GM12878 (cell line): ENCODE measurements around the gene MOB2. TPM values are rescaled to one million over a fixed set of nuclear protein-coding genes. Genes with fewer than 3 reads are reported as not detected.

Source experiments
- ATAC-seq: fragments of 200-7000 bp; cut with Tn5 transposase; 3 replicates; pipeline ENCODE4 v1.9.1; 2020; ENCODE audit warnings: mild to moderate bottlenecking, moderate library complexity
- BruUV-seq: library from RNA; stranded (reverse); fragments of 400-500 nt; replicated peaks from 2 replicates; lab custom pipeline; 2021; lab: Mats Ljungman, UMichigan
- CTCF ChIA-PET: fragments of 300-600 bp; sonication (Branson Sonifier 250); formaldehyde crosslinking; extraction: SDS; loops from one replicate; lab custom pipeline; 2021; ENCODE audit warnings: inconsistent platforms; lab: Yijun Ruan, JAX
- POLR2A ChIA-PET: fragments of 350-600 bp; formaldehyde crosslinking; extraction: SDS; loops from one replicate; lab custom pipeline; 2021; ENCODE audit warnings: inconsistent platforms; lab: Charles Lee
- RAD21 ChIA-PET: fragments of 300-600 bp; sonication (Branson Sonifier 250); formaldehyde crosslinking; loops from one replicate; lab custom pipeline; 2023; ENCODE audit warnings: antibody characterized with exemption; ENCODE audit not compliant: unreplicated experiment; lab: Charles Lee
- SMC1A ChIA-PET: fragments of 300-600 bp; sonication (Branson Sonifier 250); formaldehyde crosslinking; loops from one replicate; lab custom pipeline; 2023; ENCODE audit not compliant: unreplicated experiment, uncharacterized antibody; lab: Charles Lee
- DNase-seq: peaks from one replicate; pipeline ENCODE4 v3.0.0-alpha.2; 2011; ENCODE audit warnings: low read depth, low spot score
- FAIRE-seq: peaks from 3 replicates; lab custom pipeline; 2011; peaks lifted over from hg19 to GRCh38; lab: Jason Lieb, UNC
- H2AFZ ChIP-seq: 2 replicates; pipeline ENCODE4 v1.6.0; 2011; ENCODE audit warnings: low read depth, low read length, control low read depth; ENCODE audit not compliant: control insufficient read depth
- H3K27ac ChIP-seq: 2 replicates; pipeline ENCODE4 v1.5.1; 2011; ENCODE audit warnings: control low read depth; ENCODE audit not compliant: control insufficient read depth, insufficient read depth
- H3K27me3 ChIP-seq, 2 experiments: replicated peaks in 1 of 2; 2 replicates each; pipeline versions ENCODE4 v1.6.0 to v1.6.1; 2011; ENCODE audit warnings: low read length in 1 of 2; ENCODE audit not compliant: control insufficient read depth in 2 of 2, insufficient read depth in 2 of 2
- H3K36me3 ChIP-seq, 2 experiments: 2 replicates each; pipeline ENCODE4 v1.5.1; 2011; ENCODE audit warnings: low read length in 1 of 2; ENCODE audit not compliant: control insufficient read depth in 2 of 2, insufficient read depth in 2 of 2
- H3K4me1 ChIP-seq: 2 replicates; pipeline ENCODE4 v1.6.1; 2011; ENCODE audit warnings: mild to moderate bottlenecking, low read length, moderate library complexity, mixed read lengths; ENCODE audit not compliant: control insufficient read depth, insufficient read depth
- H3K4me2 ChIP-seq: 2 replicates; pipeline ENCODE4 v1.6.0; 2011; ENCODE audit warnings: control low read depth; ENCODE audit not compliant: control insufficient read depth, insufficient read depth
- H3K4me3 ChIP-seq: fragments of 200-600 bp; sonication (generic); 2 replicates; pipeline ENCODE4 v1.5.1; 2016
- H3K79me2 ChIP-seq: 2 replicates; pipeline ENCODE4 v1.6.0; 2011; ENCODE audit warnings: low read length; ENCODE audit not compliant: control insufficient read depth, insufficient read depth
- H3K9ac ChIP-seq: 2 replicates; pipeline ENCODE4 v1.8.0; 2011; ENCODE audit warnings: low read length, control low read depth, mixed read lengths; ENCODE audit not compliant: control insufficient read depth, insufficient read depth
- H3K9me3 ChIP-seq: replicated peaks from 3 replicates; pipeline ENCODE4 v1.5.1; 2011; ENCODE audit warnings: mild to moderate bottlenecking, low read length; ENCODE audit not compliant: control insufficient read depth, insufficient read depth
- H4K20me1 ChIP-seq: 2 replicates; pipeline ENCODE4 v1.6.0; 2011; ENCODE audit not compliant: control insufficient read depth, insufficient read depth
- WGBS: methylation state at CpG from one replicate; pipeline ENCODE4 v1.1.6; 2016; ENCODE audit warnings: low lambda C conversion rate; ENCODE audit not compliant: insufficient replicate concordance, insufficient coverage; ENCODE audit errors: missing lambda C conversion rate; 5-methylcytosine and 5-hydroxymethylcytosine counted together
- in situ Hi-C: fragments of 300-500 bp; cut with MboI; formaldehyde crosslinking; loops from 9 replicates; pipeline ENCODE4 v1.14.3; 2018; ENCODE audit warnings: mixed read lengths
- intact Hi-C: fragments of 100-400 bp; cut with micrococcal nuclease; formaldehyde crosslinking; loops from one replicate; pipeline ENCODE4 v1.14.2; 2022; ENCODE audit not compliant: unreplicated experiment
- polyA plus RNA-seq, 11 experiments: library from polyadenylated mRNA; depleted of rRNA in 4 of 11; unstranded in 6 of 11; stranded (reverse) in 5 of 11; fragments of >200 nt; fragmentation: Nextera tagmentation in 4 of 11; fragmentation: Illumina TruSeq in 1 of 11; extraction: Ambion mirVana in 4 of 11; extraction: Trizol in 1 of 11; gene quantifications; 1 replicate in 1 of 11; 2 replicates in 10 of 11; pipeline versions ENCODE4 v1.2.1 to v1.2.3, GENCODE V29; 2011 to 2016; ENCODE audit warnings: inconsistent platforms in 2 of 11, missing spikeins in 2 of 11, low read depth in 1 of 11
- total RNA-seq, 4 experiments: library from RNA; depleted of rRNA in 3 of 4; stranded (reverse); fragments of >200 nt in 3 of 4; fragmentation: Illumina TruSeq in 1 of 4; extraction: Trizol in 1 of 4; gene quantifications; 2 replicates each; pipeline versions ENCODE4 v1.2.1 to v1.2.3, GENCODE V29; 2013 to 2021
- TF ChIP-seq, protein P1 (sequence below): fragments of 450-650 bp; IDR thresholded peaks from 2 replicates; pipeline ENCODE4 v1.6.1; 2017; ENCODE audit warnings: mild to moderate bottlenecking, moderate library complexity

MOB2 gene
- total and polyA plus RNA-seq, 10 of the 15 experiments (the other 5 are each of a cell fraction or from before 2014, with no cell fraction given): 0.10 to 34.6 (median 15.5) TPM

- no peak for FAIRE-seq
- no peak for DNase-seq
- in situ Hi-C loops (no loop called here), intact Hi-C loops (no loop called here)
- H2AFZ ChIP-seq: no peak overlapping the region
- no peaks in the 10 kb centered on the region for H3K27me3 ChIP-seq
- no peaks in the 10 kb centered on the region for H3K4me1 ChIP-seq
- POLR2A ChIA-PET: no interaction called here
- TF ChIP-seq, protein P1, sequence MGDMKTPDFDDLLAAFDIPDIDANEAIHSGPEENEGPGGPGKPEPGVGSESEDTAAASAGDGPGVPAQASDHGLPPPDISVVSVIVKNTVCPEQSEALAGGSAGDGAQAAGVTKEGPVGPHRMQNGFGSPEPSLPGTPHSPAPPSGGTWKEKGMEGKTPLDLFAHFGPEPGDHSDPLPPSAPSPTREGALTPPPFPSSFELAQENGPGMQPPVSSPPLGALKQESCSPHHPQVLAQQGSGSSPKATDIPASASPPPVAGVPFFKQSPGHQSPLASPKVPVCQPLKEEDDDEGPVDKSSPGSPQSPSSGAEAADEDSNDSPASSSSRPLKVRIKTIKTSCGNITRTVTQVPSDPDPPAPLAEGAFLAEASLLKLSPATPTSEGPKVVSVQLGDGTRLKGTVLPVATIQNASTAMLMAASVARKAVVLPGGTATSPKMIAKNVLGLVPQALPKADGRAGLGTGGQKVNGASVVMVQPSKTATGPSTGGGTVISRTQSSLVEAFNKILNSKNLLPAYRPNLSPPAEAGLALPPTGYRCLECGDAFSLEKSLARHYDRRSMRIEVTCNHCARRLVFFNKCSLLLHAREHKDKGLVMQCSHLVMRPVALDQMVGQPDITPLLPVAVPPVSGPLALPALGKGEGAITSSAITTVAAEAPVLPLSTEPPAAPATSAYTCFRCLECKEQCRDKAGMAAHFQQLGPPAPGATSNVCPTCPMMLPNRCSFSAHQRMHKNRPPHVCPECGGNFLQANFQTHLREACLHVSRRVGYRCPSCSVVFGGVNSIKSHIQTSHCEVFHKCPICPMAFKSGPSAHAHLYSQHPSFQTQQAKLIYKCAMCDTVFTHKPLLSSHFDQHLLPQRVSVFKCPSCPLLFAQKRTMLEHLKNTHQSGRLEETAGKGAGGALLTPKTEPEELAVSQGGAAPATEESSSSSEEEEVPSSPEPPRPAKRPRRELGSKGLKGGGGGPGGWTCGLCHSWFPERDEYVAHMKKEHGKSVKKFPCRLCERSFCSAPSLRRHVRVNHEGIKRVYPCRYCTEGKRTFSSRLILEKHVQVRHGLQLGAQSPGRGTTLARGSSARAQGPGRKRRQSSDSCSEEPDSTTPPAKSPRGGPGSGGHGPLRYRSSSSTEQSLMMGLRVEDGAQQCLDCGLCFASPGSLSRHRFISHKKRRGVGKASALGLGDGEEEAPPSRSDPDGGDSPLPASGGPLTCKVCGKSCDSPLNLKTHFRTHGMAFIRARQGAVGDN: no peak
- H3K79me2 ChIP-seq: no peaks in the 10 kb centered on the region
- H3K9me3 ChIP-seq: no peaks in the 10 kb centered on the region
- no peak for ATAC-seq
- RAD21 ChIA-PET: no interaction called here
- BruUV-seq: no TSS peak
- peaks cover 0 to 13% of the 10 kb centered on the region in 2 experiments; a peak in 2 of 4 replicates for H3K36me3 ChIP-seq
- H3K9ac ChIP-seq: no peak overlapping the region
- H3K27ac ChIP-seq: no peak overlapping the region
- no peak overlapping the region for H3K4me2 ChIP-seq
- no peaks in the 10 kb centered on the region; the same call in 1 of the 2 replicates for H4K20me1 ChIP-seq
- H3K4me3 ChIP-seq: no peak overlapping the region
- SMC1A ChIA-PET: no interaction called here
- CTCF ChIA-PET: no interaction called here
- WGBS: 98% methylated on average over 32 of the region's 36 CpGs
Observed at GRCh38 chr11:1480555-1481482, 5.8 kb downstream of the MOB2 start.
